Measurements from ENCODE around the gene DZIP1L.

DZIP1L gene

DNA sequence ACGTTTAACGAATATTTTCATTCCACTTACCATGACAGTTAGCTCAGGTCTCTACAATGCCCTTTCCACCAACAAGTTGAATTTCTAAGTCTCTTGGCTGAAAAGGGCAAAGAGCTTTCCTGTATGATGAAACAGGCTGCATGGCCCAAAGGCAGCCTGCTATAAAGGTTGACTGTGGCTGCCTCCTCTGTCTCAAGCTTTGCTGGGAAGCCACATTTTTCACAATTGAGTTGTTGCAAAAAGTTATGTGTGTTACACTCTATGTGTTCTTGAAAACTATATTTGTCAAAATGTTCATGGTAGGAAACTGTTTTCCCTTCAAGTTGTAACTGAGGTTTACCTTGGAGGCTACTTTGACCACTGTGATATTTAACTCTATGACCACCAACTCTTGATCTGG, 49.5 kb downstream of the DZIP1L start:
- in situ Hi-C loops (cut with HindIII; ENCODE audit: low sequenced_read_pairs), result no loop called here
- H3K4me3 ChIP-seq (ENCODE audit: low read depth, low read length), result no peak overlapping the region
- no peak for DNase-seq (ENCODE audit: low read depth)
- TF ChIP-seq, protein P1, sequence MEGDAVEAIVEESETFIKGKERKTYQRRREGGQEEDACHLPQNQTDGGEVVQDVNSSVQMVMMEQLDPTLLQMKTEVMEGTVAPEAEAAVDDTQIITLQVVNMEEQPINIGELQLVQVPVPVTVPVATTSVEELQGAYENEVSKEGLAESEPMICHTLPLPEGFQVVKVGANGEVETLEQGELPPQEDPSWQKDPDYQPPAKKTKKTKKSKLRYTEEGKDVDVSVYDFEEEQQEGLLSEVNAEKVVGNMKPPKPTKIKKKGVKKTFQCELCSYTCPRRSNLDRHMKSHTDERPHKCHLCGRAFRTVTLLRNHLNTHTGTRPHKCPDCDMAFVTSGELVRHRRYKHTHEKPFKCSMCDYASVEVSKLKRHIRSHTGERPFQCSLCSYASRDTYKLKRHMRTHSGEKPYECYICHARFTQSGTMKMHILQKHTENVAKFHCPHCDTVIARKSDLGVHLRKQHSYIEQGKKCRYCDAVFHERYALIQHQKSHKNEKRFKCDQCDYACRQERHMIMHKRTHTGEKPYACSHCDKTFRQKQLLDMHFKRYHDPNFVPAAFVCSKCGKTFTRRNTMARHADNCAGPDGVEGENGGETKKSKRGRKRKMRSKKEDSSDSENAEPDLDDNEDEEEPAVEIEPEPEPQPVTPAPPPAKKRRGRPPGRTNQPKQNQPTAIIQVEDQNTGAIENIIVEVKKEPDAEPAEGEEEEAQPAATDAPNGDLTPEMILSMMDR (IDR thresholded peaks at IDR 0.05; ENCODE audit: low read depth, low read length, missing control alignments), result no peak

DNA sequence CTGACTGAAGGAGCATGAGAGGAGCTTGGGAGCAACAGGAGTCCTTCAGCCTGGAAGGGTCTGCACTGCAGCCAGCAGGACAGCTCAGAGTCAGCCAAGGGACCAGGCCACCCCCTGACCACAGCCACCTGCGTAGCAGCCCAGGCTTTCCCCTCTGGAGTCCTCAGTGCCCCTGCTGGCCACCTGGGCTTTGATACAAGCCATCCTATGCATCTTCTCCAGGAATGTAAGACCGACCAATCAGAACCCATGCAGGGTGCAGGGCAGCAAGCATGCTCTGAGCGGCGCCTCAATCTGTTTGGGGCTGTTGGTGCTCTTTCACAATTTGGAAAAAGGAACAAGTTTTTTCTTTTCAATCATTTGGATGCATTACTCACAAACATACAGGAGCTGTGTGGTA, 52.0 kb downstream of the DZIP1L start:
- in situ Hi-C loops (cut with HindIII; ENCODE audit: low sequenced_read_pairs), result no loop called here
- no peak for DNase-seq (ENCODE audit: low read depth)
- TF ChIP-seq, protein P1 (IDR thresholded peaks at IDR 0.05; ENCODE audit: low read depth, low read length, missing control alignments), result no peak
- H3K4me3 ChIP-seq (ENCODE audit: low read depth, low read length), result no peak overlapping the region

DNA sequence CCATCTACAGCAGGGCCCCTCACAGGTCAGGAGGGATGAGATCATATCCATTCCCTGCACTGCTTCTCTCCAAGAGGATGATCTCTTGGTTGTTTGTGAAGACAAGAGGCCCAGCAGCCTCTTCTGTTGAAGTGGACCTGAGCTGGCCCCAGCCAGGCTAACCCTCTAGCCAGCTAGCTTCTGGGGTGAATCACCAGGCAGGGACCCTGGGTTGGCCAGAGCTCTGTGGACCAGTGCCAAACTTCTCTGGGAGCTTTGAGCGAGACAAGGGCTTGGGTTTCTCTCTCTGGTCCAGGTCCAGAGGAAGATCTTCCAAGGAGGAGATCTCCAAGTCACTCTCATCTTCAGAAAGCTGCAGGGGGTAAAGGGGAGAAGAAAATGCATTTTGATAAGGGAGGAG, 52.8 kb downstream of the DZIP1L start:
- DNase-seq (ENCODE audit: low read depth), result peak; percentile 32
- in situ Hi-C loops (cut with HindIII; ENCODE audit: low sequenced_read_pairs), result no loop called here

DNA sequence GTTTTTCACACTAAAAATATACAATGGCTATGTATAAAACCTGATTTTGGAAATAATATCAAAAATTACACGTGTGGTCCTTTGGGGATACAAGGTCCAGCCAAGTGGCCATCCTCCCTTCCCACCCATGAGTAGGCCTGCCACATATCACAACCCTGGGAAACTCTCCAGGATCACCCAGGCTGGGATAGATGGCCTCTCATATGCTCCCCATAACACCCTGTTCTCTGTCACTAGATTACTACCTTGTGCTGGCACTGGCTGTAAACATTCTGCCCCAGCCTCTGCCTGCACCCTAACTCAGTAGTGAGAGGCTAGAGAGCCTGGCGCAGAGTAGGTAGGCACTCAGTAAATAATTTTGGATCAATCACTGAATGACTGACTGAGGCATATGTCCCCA, 53.4 kb downstream of the DZIP1L start:
- in situ Hi-C loops (cut with HindIII; ENCODE audit: low sequenced_read_pairs), result no loop called here
- no peak overlapping the region for H3K4me3 ChIP-seq (ENCODE audit: low read depth, low read length)
- TF ChIP-seq, protein P1 (IDR thresholded peaks at IDR 0.05; ENCODE audit: low read depth, low read length, missing control alignments), result no peak
- no peak for DNase-seq (ENCODE audit: low read depth)

More for the DNA sequence above, 52.8 kb downstream of the DZIP1L start:
- TF ChIP-seq, protein P1 (IDR thresholded peaks at IDR 0.05; ENCODE audit: low read depth, low read length, missing control alignments), result no peak
- no peak overlapping the region for H3K4me3 ChIP-seq (ENCODE audit: low read depth, low read length)

DNA sequence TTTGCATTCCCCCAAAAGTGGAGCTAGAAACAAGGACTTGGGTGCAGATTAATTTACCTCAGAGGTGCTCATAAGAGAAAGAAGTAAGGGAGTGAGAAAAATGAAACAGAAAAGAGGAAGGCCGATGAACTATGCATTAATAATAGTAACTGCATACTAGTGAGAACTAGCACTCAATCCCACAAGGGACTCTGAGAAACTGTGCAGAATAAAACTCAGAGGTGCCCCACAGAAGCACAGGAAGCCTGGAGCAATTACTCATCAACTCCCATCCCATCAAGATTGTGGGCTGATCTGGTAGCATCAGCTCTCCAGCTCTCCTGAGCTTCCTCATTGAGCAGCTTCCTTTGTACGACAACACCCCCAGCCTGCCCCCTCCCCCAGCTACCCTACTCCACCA, 54.6 kb downstream of the DZIP1L start:
- no peak for DNase-seq (ENCODE audit: low read depth)
- TF ChIP-seq, protein P1 (IDR thresholded peaks at IDR 0.05; ENCODE audit: low read depth, low read length, missing control alignments), result no peak
- H3K4me3 ChIP-seq (ENCODE audit: low read depth, low read length), result no peak overlapping the region
- in situ Hi-C loops (cut with HindIII; ENCODE audit: low sequenced_read_pairs), result no loop called here

DNA sequence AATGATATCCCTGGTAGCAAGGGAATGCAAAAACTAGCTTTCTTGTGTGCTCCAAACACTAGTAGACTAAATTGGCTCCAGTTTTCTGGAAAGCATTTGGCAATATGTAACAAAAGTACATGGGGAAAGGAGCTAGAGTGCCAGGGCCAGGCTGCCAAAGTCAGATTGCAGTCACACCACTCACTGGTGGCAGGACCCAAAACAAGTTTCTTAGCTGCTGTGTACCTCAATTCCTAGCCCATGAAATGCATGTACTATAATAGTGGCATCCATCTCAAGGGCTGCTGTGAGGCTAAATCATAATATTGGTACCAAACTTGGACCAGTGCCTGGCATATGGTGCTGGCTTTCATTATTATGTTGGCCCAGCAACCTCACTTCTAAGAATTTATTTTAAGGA, 56.1 kb downstream of the DZIP1L start:
- in situ Hi-C loops (cut with HindIII; ENCODE audit: low sequenced_read_pairs), result no loop called here
- no peak overlapping the region for H3K4me3 ChIP-seq (ENCODE audit: low read depth, low read length)
- TF ChIP-seq, protein P1 (IDR thresholded peaks at IDR 0.05; ENCODE audit: low read depth, low read length, missing control alignments), result no peak
- no peak for DNase-seq (ENCODE audit: low read depth)

DNA sequence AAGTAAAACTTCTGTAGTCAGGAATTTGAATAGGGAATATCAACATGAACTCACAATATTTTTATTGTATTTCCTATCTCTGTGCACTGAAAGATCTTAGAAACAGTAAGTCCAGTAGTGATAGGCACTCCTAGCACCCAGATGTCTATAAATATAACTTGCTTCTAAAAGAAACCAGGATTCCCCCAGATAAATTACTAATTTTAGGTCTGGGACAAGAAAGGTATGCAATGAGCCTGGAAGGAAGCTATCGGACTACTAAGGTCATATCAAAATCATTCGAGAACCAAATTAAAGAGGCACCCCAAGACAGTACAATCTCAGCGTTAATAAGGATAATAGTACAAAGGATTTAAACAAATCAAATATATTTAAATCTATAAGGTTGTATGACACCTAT, 58.0 kb downstream of the DZIP1L start:
- in situ Hi-C loops (cut with HindIII; ENCODE audit: low sequenced_read_pairs), result no loop called here
- TF ChIP-seq, protein P1 (IDR thresholded peaks at IDR 0.05; ENCODE audit: low read depth, low read length, missing control alignments), result no peak
- no peak overlapping the region for H3K4me3 ChIP-seq (ENCODE audit: low read depth, low read length)
- DNase-seq (ENCODE audit: low read depth), result no peak

Measured in astrocyte of the cerebellum (primary cell).